Testis (tissue), 3 donors: ENCODE results near the gene EFR3B. TPM values are rescaled to one million over a fixed set of nuclear protein-coding genes. Genes with fewer than 3 reads are reported as not detected.
A peak's percentile ranks its signal among the peaks of the same experiment; 100 is the strongest.

ENCODE experiments used
- DNase-seq: peaks from one replicate; pipeline ENCODE4 v3.0.0-alpha.2; 2019
- H3K27ac ChIP-seq, 2 donors: fragments of 200-600 bp; sonication (generic); one replicate each; pipeline ENCODE4 v1.5.1; 2019
- H3K27me3 ChIP-seq: fragments of 200-600 bp; sonication (generic); one replicate; pipeline ENCODE4 v1.5.1; 2019
- H3K36me3 ChIP-seq: fragments of 200-600 bp; sonication (generic); one replicate; pipeline ENCODE4 v1.5.1; 2017; ENCODE audit warnings: low read depth; ENCODE audit errors: missing control alignments
- H3K4me1 ChIP-seq: fragments of 200-600 bp; sonication (generic); one replicate; pipeline ENCODE4 v1.5.1; 2019
- H3K4me3 ChIP-seq, 2 donors: fragments of 200-600 bp; sonication (generic); one replicate each; pipeline ENCODE4 v1.5.1; 2017 to 2019
- H3K9me3 ChIP-seq: fragments of 200-600 bp; sonication (generic); one replicate; pipeline ENCODE4 v1.5.1; 2017
- CTCF ChIP-seq, 3 experiments: fragments of 450-650 bp in 2 of 3; fragments of 200-600 bp in 1 of 3; sonication (generic) in 1 of 3; IDR thresholded peaks; one replicate each; pipeline ENCODE4 v1.5.1; 2016 to 2019; ENCODE audit warnings: antibody characterized with exemption in 3 of 3, mild to moderate bottlenecking in 2 of 3, moderate library complexity in 1 of 3
- POLR2A ChIP-seq: fragments of 450-650 bp; IDR thresholded peaks from one replicate; pipeline ENCODE4 v1.6.1; 2017; ENCODE audit warnings: antibody characterized with exemption, mild to moderate bottlenecking, moderate library complexity
- WGBS, 2 donors: methylation state at CpG; one replicate each; pipeline ENCODE4 v1.1.5; 2018; 5-methylcytosine and 5-hydroxymethylcytosine counted together
- intact Hi-C: fragments of 100-400 bp; cut with DNase I; formaldehyde crosslinking; loops from one replicate; pipeline ENCODE4 v1.15.1; 2023; ENCODE audit warnings: low total_unique reads
- polyA plus RNA-seq: library from polyadenylated mRNA; stranded (reverse); fragments of 350-450 nt; fragmentation: Illumina TruSeq; extraction: RNeasy Lipid Tissue Mini Kit (QIAGEN cat#74804); gene quantifications from one replicate; pipeline ENCODE4 v1.2.3, GENCODE V29; 2014; ENCODE audit warnings: low read depth, low replicate concordance; ENCODE audit not compliant: insufficient read depth
- total RNA-seq, 2 donors: library from RNA; depleted of rRNA; stranded (reverse); fragments of >200 nt; gene quantifications; one replicate each; pipeline ENCODE4 v1.2.3, GENCODE V29; 2016

EFR3B gene
- total and polyA plus RNA-seq, 3 donors from 2014 or later = 3.0 to 3.7 (median 3.6) TPM

- H3K4me3 ChIP-seq = no peak overlapping the region
- TF ChIP-seq POLR2A (no peak), CTCF (IDR thresholded peaks at IDR 0.05) (no peak)
- no peaks in the 10 kb centered on the region for H3K9me3 ChIP-seq
- H3K36me3 ChIP-seq = no peaks in the 10 kb centered on the region
- 65 to 76% methylated on average over 5 of the region's 5 CpGs for WGBS, 2 donors
- no peak for DNase-seq
- H3K4me1 ChIP-seq = peaks cover 4% of the 10 kb centered on the region
- H3K27me3 ChIP-seq = no peaks in the 10 kb centered on the region
- H3K27ac ChIP-seq = no peak overlapping the region
- intact Hi-C loops = no loop called here
These were observed 148.7 kb downstream of the EFR3B start for GRCh38 chr2:25190536-25190935.

- 83 to 93% methylated on average over 9 of the region's 9 CpGs for WGBS, 2 donors
- intact Hi-C loops = no loop called here
- H3K36me3 ChIP-seq = no peaks in the 10 kb centered on the region
These were observed 152.8 kb downstream of the EFR3B start for GRCh38 chr2:25194576-25195122.

GRCh38 chr2:25197336-25198208, 155.7 kb downstream of the EFR3B start:
- no peaks in the 10 kb centered on the region for H3K9me3 ChIP-seq
- H3K36me3 ChIP-seq = no peaks in the 10 kb centered on the region
- no peak overlapping the region for H3K27ac ChIP-seq
- WGBS, 2 donors = 55 to 63% methylated on average over 12 of the region's 12 CpGs
- peaks cover 5% of the 10 kb centered on the region for H3K4me1 ChIP-seq
- no peaks in the 10 kb centered on the region for H3K27me3 ChIP-seq
- H3K4me3 ChIP-seq = no peak overlapping the region
- DNase-seq = peak; percentile 44
- TF ChIP-seq POLR2A (no peak), CTCF (IDR thresholded peaks at IDR 0.05) (no peak)
- intact Hi-C loops = no loop called here

More at GRCh38 chr2:25194576-25195122, 152.8 kb downstream of the EFR3B start:
- Histone ChIP-seq H3K27me3 (no peaks in the 10 kb centered on the region), H3K4me1 (peaks cover 5% of the 10 kb centered on the region), H3K9me3 (no peaks in the 10 kb centered on the region), H3K4me3 (no peak overlapping the region), H3K27ac (no peak overlapping the region)
- TF ChIP-seq CTCF (IDR thresholded peaks at IDR 0.05) (no peak), POLR2A (no peak)
- DNase-seq = no peak

- Histone ChIP-seq H3K4me1 (peaks cover 5% of the 10 kb centered on the region), H3K27me3 (no peaks in the 10 kb centered on the region), H3K9me3 (no peaks in the 10 kb centered on the region), H3K27ac (no peak overlapping the region), H3K36me3 (no peaks in the 10 kb centered on the region), H3K4me3 (no peak overlapping the region)
- TF ChIP-seq POLR2A (no peak), CTCF (IDR thresholded peaks at IDR 0.05) (no peak)
- intact Hi-C loops = no loop called here
- 39 to 66% methylated on average over 4 of the region's 4 CpGs for WGBS, 2 donors
- no peak for DNase-seq
These were observed 156.3 kb downstream of the EFR3B start for GRCh38 chr2:25198209-25198525.

- TF ChIP-seq POLR2A (no peak), CTCF (IDR thresholded peaks at IDR 0.05) (no peak)
- Histone ChIP-seq H3K4me3 (no peak overlapping the region), H3K4me1 (peaks cover 5% of the 10 kb centered on the region), H3K9me3 (no peaks in the 10 kb centered on the region), H3K36me3 (no peaks in the 10 kb centered on the region), H3K27me3 (no peaks in the 10 kb centered on the region), H3K27ac (no peak overlapping the region)
- intact Hi-C loops = no loop called here
- no peak for DNase-seq
- 42 to 72% methylated on average over 5 of the region's 5 CpGs for WGBS, 2 donors
These were observed 156.7 kb downstream of the EFR3B start for GRCh38 chr2:25198576-25198975.
